Mammary epithelial cell (primary cell): ENCODE data around the gene PLB1.

ENCODE experiments used
- CTCF ChIP-seq, 2 donors: IDR thresholded peaks in 1 of 2; conservative IDR thresholded peaks in 1 of 2; 2 replicates each; pipeline ENCODE4 v1.5.1; 2011 to 2012; ENCODE audit warnings: inconsistent platforms in 2 of 2, low read length in 2 of 2, mild to moderate bottlenecking in 2 of 2, control low read depth in 1 of 2, low read depth in 1 of 2; ENCODE audit not compliant: insufficient read depth in 1 of 2; ENCODE audit errors: extremely low read depth in 1 of 2
- EZH2 ChIP-seq: IDR thresholded peaks from 2 replicates; pipeline ENCODE4 v1.6.1; 2012; ENCODE audit warnings: low read length, inconsistent platforms, borderline replicate concordance

- TF ChIP-seq CTCF (conservative IDR thresholded peaks at IDR 0.05 in 1 of 2, IDR thresholded peaks at IDR 0.05 in 1 of 2; ENCODE audit: extremely low read depth in 1 of 2, insufficient read depth in 1 of 2, low read depth in 1 of 2, low read length in 2 of 2) (no peak), EZH2 (no peak)
Observed at GRCh38 chr2:28564346-28564745, 68.5 kb downstream of the PLB1 start.
